G401.6 (cell line): ENCODE measurements around the gene SH3PXD2A.
"Not testable (repeated sequence)": the region's sequence is repeated elsewhere in the genome, so short reads cannot be mapped to it uniquely, and the experiment has no call there.

ENCODE experiments used
- FAIRE-seq: peaks from 2 replicates; lab custom pipeline; 2012; peaks lifted over from hg19 to GRCh38; lab: Jason Lieb, UNC

The SH3PXD2A gene

DNA sequence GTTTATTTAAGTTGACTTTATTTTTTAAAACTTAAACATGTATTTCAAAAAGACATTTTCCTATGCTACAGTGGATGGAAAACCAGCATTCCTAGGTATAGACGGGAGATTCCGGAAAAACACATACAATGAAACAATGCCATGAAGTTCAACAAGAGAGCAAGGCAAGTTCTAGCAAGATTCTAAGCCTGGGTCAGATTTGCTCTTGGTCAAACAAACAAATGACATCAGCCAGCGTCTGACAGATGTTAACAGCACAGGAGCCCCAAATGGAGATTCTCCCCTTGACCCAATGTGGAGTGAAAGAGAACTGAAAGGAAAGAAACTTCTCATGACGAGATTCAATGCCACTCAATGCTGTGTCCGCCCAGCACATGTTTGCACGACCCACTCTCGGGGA, 212.0 kb downstream of the SH3PXD2A start:
- FAIRE-seq, result no peak

DNA sequence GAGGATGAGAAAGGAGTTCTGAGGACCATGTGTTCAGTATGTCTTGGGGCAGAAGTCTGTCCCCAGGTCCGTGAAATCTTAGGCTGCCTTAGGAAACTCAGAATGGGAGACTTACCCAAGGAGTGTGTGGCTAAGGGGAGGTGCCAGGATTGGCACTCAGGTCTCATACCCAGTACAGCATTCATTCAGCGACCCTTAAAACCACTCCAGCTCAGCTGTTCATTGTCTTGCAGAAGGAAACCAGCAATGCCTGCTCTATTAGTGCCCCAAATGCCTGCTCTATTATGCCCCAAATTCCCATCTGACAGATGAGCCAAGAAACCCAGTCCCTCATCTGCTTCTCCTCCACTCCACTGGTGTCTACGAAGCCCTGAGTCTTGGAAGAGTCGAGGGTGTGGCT, 214.1 kb downstream of the SH3PXD2A start:
- no peak for FAIRE-seq

DNA sequence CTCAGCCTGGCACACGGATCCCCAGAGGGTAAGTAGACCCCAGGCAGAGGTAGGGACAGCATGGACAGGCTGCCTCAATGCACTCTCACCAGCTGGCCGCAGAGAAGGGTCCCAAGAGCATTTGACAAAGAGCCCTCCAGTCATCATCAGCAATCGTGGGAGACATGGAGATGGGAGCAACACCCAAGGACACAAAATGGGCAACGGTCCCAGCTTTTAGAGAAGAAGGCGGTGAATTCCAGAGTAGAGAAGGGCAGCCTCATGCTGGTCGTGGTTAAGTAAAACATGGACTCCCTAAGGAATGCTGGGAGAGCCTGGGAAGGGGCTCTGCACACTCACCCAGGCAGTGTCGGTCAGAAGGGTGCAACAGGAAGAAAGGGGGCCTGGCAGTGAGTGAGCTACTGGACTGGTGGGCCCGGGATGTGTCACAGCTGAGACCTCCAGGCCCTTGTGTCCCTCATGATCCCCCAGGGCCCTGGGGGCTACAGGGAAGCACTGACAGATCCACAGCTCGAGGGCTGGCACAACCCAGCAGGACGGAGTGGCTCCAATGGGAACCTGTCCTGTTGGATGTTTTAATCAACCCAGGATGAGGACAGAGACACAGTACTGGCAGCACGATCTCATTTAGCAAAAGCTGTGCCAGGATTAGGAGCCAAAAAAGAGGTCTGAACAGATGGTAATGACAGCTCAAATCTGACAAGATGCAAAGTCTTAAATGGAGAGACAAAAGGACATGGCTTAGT, 214.8 kb downstream of the SH3PXD2A start:
- FAIRE-seq, result no peak

DNA sequence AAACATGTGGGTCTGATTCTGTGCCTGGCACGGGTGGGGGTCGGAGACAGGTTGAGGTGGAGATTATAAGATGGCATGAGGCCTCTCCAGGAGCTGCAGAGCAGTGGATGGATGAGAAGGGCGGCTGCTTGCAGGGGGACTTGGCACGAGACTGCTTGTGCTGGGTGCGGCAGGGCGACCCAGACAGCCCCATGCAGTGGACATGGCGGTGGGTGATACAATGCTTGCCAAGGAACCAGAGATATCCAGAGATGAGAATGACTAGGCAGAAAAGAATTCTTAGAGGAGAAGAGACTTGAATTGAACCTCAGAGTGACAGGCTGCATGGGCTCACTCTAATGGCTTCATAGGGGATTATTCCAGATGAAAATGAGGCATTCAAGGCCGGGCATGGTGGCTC, 216.4 kb downstream of the SH3PXD2A start:
- FAIRE-seq, result no peak

DNA sequence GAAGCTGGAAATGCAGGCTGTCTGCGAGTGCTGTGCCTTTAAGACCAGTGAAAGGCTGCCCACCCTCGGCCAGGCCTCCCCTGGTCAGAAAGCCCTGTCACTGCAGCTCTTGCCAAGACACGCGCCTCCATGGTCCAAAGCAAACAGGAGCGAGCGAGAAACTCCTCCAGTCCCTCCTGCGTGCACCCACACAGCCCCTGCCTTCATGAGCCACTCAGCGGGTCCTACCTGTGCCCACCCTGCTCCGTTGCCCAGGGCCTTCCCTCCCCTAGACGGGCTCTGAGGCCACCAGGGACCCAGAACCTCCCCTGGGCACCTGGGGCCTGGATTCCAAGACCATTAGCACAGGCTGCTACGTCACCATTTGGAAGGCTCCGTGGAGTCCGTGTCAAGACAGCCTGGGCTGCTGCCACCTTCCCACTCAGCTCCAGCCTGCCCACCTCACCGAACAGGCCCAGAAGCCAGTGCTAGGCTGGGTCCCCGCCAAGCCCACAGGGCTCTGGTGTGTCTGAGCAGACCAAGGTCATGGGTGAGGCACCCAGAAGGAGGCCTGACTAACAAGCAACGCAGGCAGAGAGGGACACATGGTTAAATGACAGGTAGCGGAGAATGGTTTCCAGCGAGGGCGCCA, 217.3 kb downstream of the SH3PXD2A start:
- no peak for FAIRE-seq

DNA sequence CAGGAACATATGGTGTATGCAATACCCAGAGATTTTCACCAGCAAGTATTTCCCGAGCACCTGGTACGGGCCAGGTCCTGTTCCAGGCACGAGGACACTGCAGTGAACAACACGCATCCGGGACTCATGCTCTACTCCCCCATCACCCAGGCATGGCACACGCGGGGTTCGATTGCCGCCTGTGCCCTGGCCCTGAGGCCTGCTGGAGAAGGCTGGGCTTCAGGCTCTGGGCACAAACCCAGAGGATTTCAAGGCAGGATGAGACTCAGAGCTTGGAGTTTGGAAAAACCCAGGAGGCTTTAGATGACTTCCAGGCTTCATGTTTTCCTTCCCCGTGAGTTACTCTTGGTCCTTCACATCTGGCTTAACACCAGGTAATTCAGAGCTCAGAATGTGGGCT, 218.4 kb downstream of the SH3PXD2A start:
- no peak for FAIRE-seq

DNA sequence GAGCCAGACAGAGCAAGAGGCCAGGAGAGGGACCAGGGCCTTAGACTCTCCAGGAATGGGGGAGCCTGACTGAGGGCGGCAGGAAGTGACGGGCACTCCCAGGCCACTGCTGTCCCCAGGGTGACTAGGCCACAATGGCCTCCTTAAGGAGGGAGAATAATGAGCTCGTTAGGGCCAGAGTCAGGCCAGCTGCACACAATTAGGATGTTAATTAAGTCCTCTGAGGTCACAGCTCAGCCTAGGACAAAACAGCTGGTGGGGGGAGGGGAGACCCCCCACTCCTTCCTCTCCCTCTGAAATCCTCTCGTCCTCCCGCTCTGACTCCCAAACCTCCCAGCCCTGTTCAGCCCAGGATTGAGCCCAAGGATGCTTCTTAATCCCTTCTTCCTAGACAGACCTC, 218.9 kb downstream of the SH3PXD2A start:
- FAIRE-seq, result no peak

DNA sequence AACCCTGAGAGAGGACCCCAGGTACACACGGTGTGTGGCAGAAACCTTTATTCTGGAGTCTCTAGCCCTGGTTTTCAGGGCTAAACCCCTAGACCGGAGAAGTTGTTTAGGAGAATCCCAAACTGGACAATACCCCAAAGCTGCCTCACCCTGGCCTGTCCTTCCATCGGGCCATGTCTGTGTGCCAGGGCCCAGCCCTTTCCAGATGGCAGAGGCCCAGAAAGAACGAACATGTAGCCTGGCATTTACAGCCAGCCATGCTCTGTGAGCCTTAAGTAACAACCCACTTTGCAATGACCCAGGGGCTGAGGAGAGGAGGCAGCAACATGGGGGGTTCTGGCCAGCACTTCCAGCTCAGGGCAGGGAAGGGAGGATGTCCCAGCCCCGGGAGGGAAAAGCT, 219.8 kb downstream of the SH3PXD2A start:
- no peak for FAIRE-seq

DNA sequence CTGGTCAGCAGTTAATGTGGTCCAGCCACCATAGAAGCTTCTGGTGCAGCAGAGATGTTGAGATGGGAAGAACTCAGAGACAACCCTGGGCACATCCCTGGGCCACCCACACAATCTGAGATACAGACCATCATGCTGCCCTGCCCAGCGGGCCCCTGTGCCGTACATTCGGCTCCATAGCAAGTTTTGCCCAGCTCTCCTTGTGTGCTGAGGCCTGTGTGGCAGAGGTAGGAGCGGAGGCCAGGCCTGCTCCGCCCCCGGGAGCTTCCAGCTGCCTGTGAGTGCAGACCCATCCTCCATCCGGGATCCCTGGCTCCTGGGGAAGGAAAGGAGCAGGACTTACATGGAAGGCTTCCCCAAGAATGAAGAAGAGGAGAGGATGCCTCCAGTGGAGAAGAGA, 221.5 kb downstream of the SH3PXD2A start:
- FAIRE-seq, result no peak

DNA sequence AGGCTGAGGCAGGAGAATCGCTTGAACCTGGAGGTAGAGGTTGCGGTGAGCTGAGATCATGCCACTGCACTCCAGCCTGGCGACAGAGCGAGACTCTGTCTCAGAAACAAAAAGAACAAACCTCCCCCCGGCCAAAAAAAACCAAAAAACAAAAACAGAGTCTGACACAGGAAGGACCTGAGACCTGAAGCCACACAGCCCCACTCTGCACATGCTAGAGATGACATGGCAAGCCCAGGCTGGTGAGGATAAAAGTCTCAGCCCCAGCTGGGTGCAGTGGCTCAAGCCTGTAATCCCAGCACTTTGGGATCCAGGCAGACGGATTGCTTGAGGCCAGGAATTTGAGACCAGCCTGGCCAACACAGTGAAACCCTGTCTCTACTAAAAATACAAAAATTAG, 222.5 kb downstream of the SH3PXD2A start:
- FAIRE-seq, result not testable (repeated sequence)

DNA sequence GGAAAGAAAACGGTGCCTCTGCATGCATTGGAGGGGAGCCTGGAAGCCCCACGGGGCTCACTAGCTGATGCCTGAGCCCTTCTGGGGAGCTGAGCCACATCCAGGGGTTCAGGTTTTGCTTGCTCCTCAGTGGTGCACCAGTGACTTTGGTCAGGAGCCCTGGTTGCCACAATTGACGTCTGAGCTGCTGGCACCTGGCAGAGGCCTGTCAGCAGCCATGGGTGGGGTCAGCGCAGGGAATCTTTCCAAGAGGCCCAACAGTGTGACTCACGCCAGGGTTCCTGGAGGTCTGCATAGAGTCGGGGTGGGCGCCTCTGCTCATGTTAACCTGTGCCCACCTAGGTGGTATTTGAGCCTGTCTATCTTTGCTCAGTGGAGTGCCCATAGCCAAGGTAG, 223.1 kb downstream of the SH3PXD2A start:
- FAIRE-seq, result no peak

DNA sequence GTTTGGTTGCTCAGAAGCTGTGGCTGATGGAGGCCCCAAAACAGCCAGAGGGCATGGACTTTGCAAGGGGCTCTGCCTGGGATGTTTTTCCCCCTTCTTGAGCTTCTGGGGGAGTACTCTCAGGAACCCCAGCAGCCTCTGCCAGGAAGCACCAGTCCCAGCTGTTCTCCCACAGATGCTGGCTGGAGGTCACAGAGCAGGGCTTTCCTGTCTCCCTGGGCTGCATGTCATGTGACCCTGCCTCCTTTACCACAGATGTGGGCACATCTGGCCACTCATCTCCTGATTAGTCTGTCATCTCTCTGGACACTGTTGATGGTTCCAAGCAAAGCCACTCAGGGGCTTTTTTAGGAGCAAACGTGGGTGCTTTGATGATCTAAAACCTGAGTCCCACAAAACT, 225.2 kb downstream of the SH3PXD2A start:
- no peak for FAIRE-seq

DNA sequence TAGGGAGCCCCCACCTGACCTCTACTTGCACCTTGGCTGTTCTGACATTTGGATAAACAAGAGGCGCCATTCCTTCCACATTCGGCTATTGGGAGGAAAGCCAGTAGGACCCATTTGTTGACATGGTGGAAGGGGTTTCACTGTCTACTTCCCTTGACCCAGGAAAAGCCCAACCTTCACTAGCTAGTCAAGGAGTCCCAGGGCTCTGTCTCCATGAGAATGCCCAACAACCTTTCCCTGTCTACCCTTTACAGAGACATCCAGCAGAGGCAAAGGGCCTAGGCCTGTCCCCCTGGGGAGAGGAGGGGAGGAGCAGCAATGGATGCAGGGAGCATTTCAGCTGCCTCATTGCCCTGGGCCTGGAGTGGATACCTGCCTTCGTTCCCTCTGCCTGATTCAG, 225.8 kb downstream of the SH3PXD2A start:
- FAIRE-seq, result no peak

DNA sequence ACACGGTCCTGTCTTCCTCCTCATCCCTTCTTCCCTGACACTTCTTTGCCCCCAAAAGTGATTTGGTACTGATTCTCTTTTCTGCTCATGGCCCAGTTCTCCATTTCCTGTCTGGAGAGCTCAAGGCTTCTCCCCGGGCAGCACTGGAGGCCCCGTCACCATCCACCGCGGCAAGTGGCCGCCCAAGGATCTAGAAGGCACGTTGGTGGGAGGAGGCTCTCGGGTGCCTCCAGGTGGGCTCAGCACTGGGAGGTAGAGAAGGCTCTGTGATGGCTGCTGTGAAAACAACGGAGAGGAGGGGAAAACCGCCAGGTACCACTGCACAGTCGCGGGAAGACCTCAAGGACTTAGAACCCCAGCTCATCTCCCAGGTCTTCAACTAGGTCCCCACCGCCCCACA, 227.5 kb downstream of the SH3PXD2A start:
- no peak for FAIRE-seq

DNA sequence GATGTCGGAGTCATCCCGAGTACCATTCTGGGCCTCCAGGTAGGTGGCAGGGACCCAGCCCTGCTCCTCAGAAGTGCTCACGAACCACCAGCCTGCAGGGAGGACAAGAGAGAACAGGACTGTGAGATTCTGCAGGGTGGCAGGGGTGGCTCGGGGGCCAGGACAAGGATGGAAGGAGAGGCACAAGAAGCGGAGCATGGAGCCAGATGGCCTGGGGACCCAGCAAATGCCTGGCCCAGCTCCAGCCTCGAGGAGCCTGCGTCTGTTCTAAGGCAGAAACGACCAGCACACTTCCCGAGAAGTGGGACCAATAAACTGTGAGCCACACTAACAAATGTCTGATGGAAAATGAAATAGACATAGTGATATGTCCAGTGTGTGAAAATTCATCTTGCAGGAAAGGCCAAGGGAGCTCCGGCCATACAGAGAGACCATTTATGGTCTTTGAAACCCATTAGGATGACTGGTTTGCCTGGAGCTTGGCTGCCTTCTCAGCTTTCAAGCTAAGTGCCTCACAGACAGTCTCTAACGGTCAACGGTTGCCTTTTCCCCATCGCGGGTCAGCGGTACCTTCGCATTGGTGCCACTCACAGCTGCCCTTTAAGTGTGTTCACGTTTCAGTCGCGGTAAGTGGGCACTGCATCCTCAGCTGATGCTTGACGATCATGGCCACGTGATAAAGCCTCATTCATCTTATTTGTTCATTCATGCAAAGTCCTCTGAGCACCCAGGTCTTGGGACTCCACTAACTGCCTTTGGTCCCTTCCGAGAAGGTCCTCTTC, 228.1 kb downstream of the SH3PXD2A start:
- no peak for FAIRE-seq

DNA sequence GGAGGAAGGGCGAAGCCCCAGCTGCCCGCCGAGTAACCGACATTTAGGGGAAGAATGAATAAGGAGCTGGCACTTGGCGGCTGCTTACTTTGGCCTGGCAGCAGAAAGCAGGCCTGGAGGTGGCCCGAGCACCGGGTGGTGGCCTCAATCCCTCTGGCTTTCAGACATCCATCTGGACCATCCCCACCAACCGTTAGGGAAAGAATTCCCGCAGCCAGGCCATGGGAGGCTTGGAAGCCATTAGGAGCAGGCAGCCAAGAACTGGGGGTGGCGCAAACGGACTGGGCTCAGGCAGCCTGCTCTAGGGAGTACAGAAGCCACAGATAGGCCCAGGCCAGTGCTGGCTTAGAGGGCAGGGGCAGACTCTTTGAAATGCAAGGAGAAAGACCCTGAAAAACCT, 229.2 kb downstream of the SH3PXD2A start:
- FAIRE-seq, result no peak

DNA sequence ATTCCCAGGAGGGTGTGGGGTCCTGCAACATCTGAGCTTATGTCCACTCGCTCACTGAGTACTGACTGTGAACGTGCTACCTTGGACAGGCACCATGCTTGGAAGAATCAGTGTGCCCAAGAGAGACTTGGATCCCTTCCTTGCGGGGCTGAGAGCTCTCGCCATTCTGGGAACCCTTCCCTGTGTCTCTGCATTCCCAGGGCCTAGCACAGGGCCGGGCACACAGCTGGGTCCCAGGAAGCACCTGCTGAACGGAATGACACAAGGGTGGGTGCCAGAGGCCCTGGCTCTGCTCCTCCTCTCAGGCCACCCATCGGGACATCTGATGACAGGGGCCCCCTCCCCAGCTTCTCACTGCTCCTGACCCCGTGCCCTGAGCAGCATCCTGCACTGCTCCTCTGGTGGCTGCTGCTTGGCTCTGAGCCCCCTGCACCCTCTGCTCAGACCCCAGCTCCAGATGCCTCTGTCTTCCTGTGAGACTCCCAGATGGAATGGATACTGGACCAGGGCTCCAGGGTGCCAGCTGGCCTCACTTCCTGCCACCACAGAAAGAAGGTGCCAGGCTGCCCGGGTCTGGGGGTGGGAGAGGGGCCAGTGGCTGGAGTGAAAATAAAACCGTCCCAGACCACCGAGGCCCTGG, 232.3 kb downstream of the SH3PXD2A start:
- no peak for FAIRE-seq

DNA sequence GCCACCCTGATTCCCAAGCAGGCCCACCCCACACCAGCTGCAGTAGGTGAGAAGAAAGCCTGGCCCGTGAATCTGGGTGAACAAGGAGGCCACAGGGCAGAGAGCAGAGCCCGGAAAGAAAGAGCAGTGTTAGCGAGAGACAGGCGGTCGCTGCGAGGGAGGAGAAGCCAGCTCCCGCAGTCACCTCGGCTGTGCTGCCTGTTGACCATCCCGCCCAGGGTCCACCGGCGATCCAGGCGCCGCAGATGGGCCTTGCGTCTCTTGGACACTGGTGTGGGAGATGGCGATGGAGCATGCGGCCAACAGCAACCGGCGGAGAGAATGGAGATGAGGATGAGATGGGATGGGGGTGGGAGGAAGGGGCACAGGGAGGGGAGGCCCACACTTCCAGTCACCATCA, 233.1 kb downstream of the SH3PXD2A start:
- FAIRE-seq, result no peak

DNA sequence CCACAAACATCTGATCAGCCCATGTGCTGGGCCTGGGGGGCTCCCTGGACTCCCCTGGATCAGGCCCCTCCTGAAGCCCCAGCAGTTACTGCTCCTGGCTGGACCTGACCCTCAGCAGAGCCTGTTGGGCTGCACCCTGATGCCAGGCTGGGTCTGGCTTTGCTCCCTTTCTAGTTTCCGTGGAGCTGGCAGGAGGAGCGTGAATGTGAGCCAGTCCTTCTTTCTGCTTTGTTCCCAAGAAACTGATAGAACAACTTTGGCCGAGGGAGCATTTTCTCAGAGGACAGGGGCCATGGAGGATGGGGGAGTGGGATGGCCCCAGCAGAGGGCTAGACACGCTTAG, 233.6 kb downstream of the SH3PXD2A start:
- no peak for FAIRE-seq

DNA sequence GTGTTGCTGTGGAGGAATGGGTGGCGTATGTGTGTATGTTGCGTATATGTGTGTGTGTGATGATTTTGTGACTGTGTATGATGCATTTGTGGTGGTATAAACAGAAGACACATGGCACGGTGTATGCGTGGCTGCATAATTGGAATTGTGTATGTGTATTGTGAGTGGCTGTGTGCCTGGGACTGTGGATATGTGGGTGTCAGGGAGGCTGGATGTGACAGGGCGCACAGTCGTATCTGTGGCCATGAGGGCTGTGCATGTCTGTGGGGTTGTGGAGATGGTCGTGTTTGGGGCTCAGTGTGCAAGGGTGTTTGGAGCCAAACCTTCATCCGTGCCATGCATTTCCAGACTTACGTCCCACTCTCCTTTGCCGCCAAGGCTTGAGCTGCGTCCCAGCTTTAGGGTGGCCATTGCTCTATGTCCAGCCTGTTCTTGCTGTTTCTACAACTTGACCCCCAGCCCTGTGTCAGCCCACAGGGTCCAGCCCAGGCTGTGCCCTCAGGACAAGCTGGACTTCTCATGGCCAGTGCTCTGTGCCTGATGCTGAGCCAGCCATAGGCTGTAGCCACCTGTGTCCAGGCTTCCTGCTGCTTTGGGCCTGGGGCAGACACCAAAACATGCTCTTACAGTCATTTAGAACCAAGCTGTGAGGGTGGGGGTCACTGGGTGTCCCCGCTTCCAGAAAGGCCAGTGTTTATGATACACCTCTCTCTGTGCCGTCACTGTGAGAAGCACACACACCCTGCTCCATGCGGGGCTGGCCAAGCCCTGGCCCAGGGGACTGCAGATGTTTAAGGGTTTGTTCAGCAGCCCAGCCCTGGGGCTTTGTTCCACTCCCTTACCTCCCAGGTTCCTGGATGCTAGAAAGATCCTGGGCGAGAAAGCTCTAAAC, 234.2 kb downstream of the SH3PXD2A start:
- no peak for FAIRE-seq

DNA sequence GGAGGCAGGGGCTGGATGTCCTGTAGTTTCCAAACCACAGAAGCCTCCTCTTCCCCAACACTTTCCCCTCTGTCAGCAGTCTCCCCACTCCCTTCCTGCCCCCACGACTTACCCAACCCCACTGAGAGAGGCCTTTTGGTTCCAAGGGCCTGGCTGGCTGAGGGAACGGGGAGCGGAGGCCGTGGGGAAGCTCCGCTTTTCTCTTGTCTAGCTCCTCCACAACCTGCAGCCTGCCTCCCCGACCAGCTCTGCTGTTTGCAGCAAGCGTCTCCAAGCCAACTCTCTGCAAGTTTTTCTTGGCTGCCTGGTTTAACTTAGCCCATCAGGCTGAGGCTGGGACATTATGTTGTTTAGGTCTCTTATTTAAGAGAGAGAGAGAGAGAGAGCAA, 235.0 kb downstream of the SH3PXD2A start:
- FAIRE-seq, result no peak
